GM23338 (cell line): ENCODE results near the gene KBTBD4. TPM values are rescaled to one million over a fixed set of nuclear protein-coding genes. Genes with fewer than 3 reads are reported as not detected.

Experiments used
- ATAC-seq: fragments of 200-7000 bp; cut with Tn5 transposase; 3 replicates; pipeline ENCODE4 v1.9.1; 2020
- DNase-seq: peaks from one replicate; pipeline ENCODE4 v3.0.0-alpha.2; 2015; ENCODE audit warnings: low spot score
- H2AFZ ChIP-seq: fragments of 200-600 bp; sonication (generic); 2 replicates; pipeline ENCODE4 v1.8.0; 2016; ENCODE audit warnings: antibody characterized with exemption, mild to moderate bottlenecking, moderate library complexity
- H3F3A ChIP-seq: fragments of 200-600 bp; sonication (generic); replicated peaks from 2 replicates; pipeline ENCODE4 v1.8.0; 2017; ENCODE audit warnings: antibody characterized with exemption, mixed run types, low read depth
- H3K27ac ChIP-seq: fragments of 200-600 bp; sonication (generic); 2 replicates; pipeline ENCODE4 v1.6.1; 2016; ENCODE audit warnings: low read depth
- H3K27me3 ChIP-seq: fragments of 200-600 bp; sonication (generic); 2 replicates; pipeline ENCODE4 v1.8.0; 2016; ENCODE audit warnings: mild to moderate bottlenecking, mixed run types, moderate library complexity; ENCODE audit not compliant: insufficient read depth
- H3K36me3 ChIP-seq: fragments of 200-600 bp; sonication (generic); 2 replicates; pipeline ENCODE4 v1.8.0; 2016; ENCODE audit warnings: mild to moderate bottlenecking; ENCODE audit not compliant: insufficient read depth
- H3K4me1 ChIP-seq: fragments of 200-600 bp; sonication (generic); 2 replicates; pipeline ENCODE4 v1.8.0; 2016; ENCODE audit warnings: mild to moderate bottlenecking, moderate library complexity; ENCODE audit not compliant: insufficient read depth
- H3K4me2 ChIP-seq: fragments of 200-600 bp; sonication (generic); 2 replicates; pipeline ENCODE4 v1.7.1; 2017; ENCODE audit warnings: mixed run types
- H3K4me3 ChIP-seq: fragments of 200-600 bp; sonication (generic); 2 replicates; pipeline ENCODE4 v1.6.1; 2016; ENCODE audit warnings: mixed run types
- H3K79me2 ChIP-seq: fragments of 200-600 bp; sonication (generic); replicated peaks from 2 replicates; pipeline ENCODE4 v1.8.0; 2017; ENCODE audit warnings: mild to moderate bottlenecking; ENCODE audit not compliant: insufficient read depth
- H3K9me2 ChIP-seq: fragments of 200-600 bp; sonication (generic); 2 replicates; pipeline ENCODE4 v1.8.0; 2017; ENCODE audit not compliant: insufficient read depth
- H4K20me1 ChIP-seq: fragments of 200-600 bp; sonication (generic); replicated peaks from 2 replicates; pipeline ENCODE4 v1.8.0; 2017; ENCODE audit warnings: mild to moderate bottlenecking; ENCODE audit not compliant: insufficient read depth
- H3K27ac Mint-ChIP-seq: 2 replicates; pipeline ENCODE4 v1.8.0; 2020; ENCODE audit warnings: inconsistent platforms, mild to moderate bottlenecking, moderate library complexity, mixed read lengths
- H3K27me3 Mint-ChIP-seq: 3 replicates; pipeline ENCODE4 v1.8.0; 2022; ENCODE audit warnings: low read depth, mild to moderate bottlenecking, moderate library complexity, mixed read lengths, inconsistent platforms; ENCODE audit not compliant: insufficient read depth, poor library complexity
- H3K36me3 Mint-ChIP-seq: 3 replicates; pipeline ENCODE4 v1.8.0; 2021; ENCODE audit warnings: low read depth, mild to moderate bottlenecking, inconsistent platforms, moderate library complexity, mixed read lengths
- H3K4me1 Mint-ChIP-seq: 3 replicates; pipeline ENCODE4 v1.8.0; 2020; ENCODE audit warnings: mild to moderate bottlenecking, inconsistent platforms, mixed read lengths
- H3K4me3 Mint-ChIP-seq: 3 replicates; pipeline ENCODE4 v1.8.0; 2021; ENCODE audit warnings: moderate library complexity, mild to moderate bottlenecking, inconsistent platforms, mixed read lengths
- H3K9me3 Mint-ChIP-seq: 3 replicates; pipeline ENCODE4 v1.8.0; 2020; ENCODE audit warnings: moderate library complexity, mild to moderate bottlenecking, inconsistent platforms, mixed read lengths
- CREB1 ChIP-seq: fragments of 250-450 bp; sonication (Bioruptor Pico); IDR thresholded peaks from 2 replicates; pipeline ENCODE4 v1.5.0; 2020; ENCODE audit warnings: low read depth, mild to moderate bottlenecking, moderate library complexity
- EZH2 ChIP-seq: fragments of 200-600 bp; sonication (generic); IDR thresholded peaks from one replicate; pipeline ENCODE4 v1.8.0; 2017; ENCODE audit warnings: antibody characterized with exemption, mild to moderate bottlenecking, low read depth; ENCODE audit not compliant: unreplicated experiment
- EZH2phosphoT487 ChIP-seq: fragments of 200-600 bp; sonication (generic); IDR thresholded peaks from one replicate; pipeline ENCODE4 v1.8.1; 2018; ENCODE audit warnings: antibody characterized with exemption; ENCODE audit not compliant: unreplicated experiment
- JUNB ChIP-seq: IDR thresholded peaks from one replicate; pipeline ENCODE4 v1.6.1; 2016; ENCODE audit warnings: antibody characterized with exemption; ENCODE audit not compliant: unreplicated experiment
- NANOG ChIP-seq: IDR thresholded peaks from 2 replicates; pipeline ENCODE4 v1.6.1; 2016; ENCODE audit warnings: antibody characterized with exemption, borderline replicate concordance
- STAT1 ChIP-seq: IDR thresholded peaks from one replicate; pipeline ENCODE4 v1.6.1; 2016; ENCODE audit warnings: antibody characterized with exemption; ENCODE audit not compliant: unreplicated experiment
- ZNF114 ChIP-seq: fragments of 250-450 bp; sonication (Bioruptor Pico); IDR thresholded peaks from 2 replicates; pipeline ENCODE4 v1.5.0; 2020; ENCODE audit warnings: mild to moderate bottlenecking, moderate library complexity
- ZNF331 ChIP-seq: fragments of 250-450 bp; sonication (Bioruptor Pico); IDR thresholded peaks from 2 replicates; pipeline ENCODE4 v1.5.0; 2020; ENCODE audit warnings: low read depth, mild to moderate bottlenecking, moderate library complexity
- polyA plus RNA-seq: library from polyadenylated mRNA; unstranded; fragments of >200 nt; fragmentation: Nextera tagmentation; extraction: Ambion mirVana; gene quantifications from 2 replicates; pipeline ENCODE4 v1.2.1, GENCODE V29; 2016
- total RNA-seq: library from RNA; depleted of rRNA; stranded (reverse); fragments of >200 nt; shearing (Covaris generic); gene quantifications from 2 replicates; pipeline ENCODE4 v1.2.3, GENCODE V29; 2014
- TF ChIP-seq, protein P1 (sequence below): fragments of 250-450 bp; sonication (Bioruptor Pico); IDR thresholded peaks from 2 replicates; pipeline ENCODE4 v1.5.0; 2020; ENCODE audit warnings: mild to moderate bottlenecking, moderate library complexity
- TF ChIP-seq, protein P2 (sequence below): IDR thresholded peaks from 2 replicates; pipeline ENCODE4 v1.6.1; 2016; ENCODE audit warnings: antibody characterized with exemption
- TF ChIP-seq, protein P3 (sequence below), 2 experiments: fragments of 200-600 bp in 1 of 2; sonication (generic) in 1 of 2; conservative IDR thresholded peaks; 2 replicates each; pipeline versions ENCODE4 v1.5.1 to v1.6.1; 2016 to 2017; ENCODE audit warnings: antibody characterized with exemption in 2 of 2, low read depth in 2 of 2, mild to moderate bottlenecking in 2 of 2, moderate library complexity in 1 of 2
- TF ChIP-seq, protein P4 (sequence below): IDR thresholded peaks from one replicate; pipeline ENCODE4 v1.6.1; 2018; ENCODE audit warnings: antibody characterized with exemption; ENCODE audit not compliant: unreplicated experiment

KBTBD4 gene
- total and polyA plus RNA-seq, 2 experiments from 2014 or later: 5.8 to 16.6 TPM

DNA sequence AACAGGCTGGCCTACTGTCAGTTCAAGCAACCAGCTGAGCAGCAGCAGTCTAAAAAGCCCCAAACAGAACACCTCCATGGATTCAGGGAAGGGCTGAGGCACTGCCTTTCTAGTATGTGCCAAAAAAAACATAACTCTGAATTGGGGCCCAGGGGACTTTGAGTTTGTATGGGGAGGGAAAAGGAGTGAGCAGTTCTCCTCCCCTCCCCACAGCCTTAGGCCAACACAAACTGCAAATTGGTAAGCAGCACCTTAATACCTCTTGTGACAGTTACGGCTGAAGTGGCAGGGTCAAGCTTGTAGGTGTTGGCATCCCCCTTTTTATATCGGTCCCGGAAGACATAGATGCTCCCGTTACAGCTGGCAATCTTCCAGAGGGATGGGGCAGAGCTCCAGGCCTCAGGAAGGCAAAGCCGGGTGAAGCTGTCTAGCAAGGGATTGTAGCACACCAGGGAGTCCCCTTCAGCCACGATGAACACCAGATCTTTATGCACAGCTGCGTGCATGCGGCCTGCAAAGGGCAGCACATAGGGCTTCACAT lies 6.0 kb downstream of the KBTBD4 start:
- Mint-ChIP-seq H3K36me3 (peaks cover 73% of the 10 kb centered on the region), H3K4me3 (no peak overlapping the region), H3K27me3 (peaks cover 3% of the 10 kb centered on the region), H3K27ac (no peak overlapping the region), H3K9me3 (no peaks in the 10 kb centered on the region), H3K4me1 (peaks cover 9% of the 10 kb centered on the region)
- DNase-seq (no peak), ATAC-seq (no peak)
- H3K4me2 ChIP-seq: no peak overlapping the region
- H2AFZ ChIP-seq: no peak overlapping the region
- H3K79me2 ChIP-seq: peaks cover 32% of the 10 kb centered on the region
- no peaks in the 10 kb centered on the region for H3K27me3 ChIP-seq
- peaks cover 9% of the 10 kb centered on the region; the same call in 1 of the 2 replicates for H3F3A ChIP-seq
- peaks cover 13% of the 10 kb centered on the region for H4K20me1 ChIP-seq
- H3K9me2 ChIP-seq: no peaks in the 10 kb centered on the region
- H3K27ac ChIP-seq: no peak overlapping the region
- H3K4me3 ChIP-seq: no peak overlapping the region
- H3K4me1 ChIP-seq: peaks cover 2% of the 10 kb centered on the region
- no peak for TF ChIP-seq EZH2phosphoT487
- no peak for TF ChIP-seq ZNF114 (CRISPR knock-in tag)
- TF ChIP-seq, protein P1, sequence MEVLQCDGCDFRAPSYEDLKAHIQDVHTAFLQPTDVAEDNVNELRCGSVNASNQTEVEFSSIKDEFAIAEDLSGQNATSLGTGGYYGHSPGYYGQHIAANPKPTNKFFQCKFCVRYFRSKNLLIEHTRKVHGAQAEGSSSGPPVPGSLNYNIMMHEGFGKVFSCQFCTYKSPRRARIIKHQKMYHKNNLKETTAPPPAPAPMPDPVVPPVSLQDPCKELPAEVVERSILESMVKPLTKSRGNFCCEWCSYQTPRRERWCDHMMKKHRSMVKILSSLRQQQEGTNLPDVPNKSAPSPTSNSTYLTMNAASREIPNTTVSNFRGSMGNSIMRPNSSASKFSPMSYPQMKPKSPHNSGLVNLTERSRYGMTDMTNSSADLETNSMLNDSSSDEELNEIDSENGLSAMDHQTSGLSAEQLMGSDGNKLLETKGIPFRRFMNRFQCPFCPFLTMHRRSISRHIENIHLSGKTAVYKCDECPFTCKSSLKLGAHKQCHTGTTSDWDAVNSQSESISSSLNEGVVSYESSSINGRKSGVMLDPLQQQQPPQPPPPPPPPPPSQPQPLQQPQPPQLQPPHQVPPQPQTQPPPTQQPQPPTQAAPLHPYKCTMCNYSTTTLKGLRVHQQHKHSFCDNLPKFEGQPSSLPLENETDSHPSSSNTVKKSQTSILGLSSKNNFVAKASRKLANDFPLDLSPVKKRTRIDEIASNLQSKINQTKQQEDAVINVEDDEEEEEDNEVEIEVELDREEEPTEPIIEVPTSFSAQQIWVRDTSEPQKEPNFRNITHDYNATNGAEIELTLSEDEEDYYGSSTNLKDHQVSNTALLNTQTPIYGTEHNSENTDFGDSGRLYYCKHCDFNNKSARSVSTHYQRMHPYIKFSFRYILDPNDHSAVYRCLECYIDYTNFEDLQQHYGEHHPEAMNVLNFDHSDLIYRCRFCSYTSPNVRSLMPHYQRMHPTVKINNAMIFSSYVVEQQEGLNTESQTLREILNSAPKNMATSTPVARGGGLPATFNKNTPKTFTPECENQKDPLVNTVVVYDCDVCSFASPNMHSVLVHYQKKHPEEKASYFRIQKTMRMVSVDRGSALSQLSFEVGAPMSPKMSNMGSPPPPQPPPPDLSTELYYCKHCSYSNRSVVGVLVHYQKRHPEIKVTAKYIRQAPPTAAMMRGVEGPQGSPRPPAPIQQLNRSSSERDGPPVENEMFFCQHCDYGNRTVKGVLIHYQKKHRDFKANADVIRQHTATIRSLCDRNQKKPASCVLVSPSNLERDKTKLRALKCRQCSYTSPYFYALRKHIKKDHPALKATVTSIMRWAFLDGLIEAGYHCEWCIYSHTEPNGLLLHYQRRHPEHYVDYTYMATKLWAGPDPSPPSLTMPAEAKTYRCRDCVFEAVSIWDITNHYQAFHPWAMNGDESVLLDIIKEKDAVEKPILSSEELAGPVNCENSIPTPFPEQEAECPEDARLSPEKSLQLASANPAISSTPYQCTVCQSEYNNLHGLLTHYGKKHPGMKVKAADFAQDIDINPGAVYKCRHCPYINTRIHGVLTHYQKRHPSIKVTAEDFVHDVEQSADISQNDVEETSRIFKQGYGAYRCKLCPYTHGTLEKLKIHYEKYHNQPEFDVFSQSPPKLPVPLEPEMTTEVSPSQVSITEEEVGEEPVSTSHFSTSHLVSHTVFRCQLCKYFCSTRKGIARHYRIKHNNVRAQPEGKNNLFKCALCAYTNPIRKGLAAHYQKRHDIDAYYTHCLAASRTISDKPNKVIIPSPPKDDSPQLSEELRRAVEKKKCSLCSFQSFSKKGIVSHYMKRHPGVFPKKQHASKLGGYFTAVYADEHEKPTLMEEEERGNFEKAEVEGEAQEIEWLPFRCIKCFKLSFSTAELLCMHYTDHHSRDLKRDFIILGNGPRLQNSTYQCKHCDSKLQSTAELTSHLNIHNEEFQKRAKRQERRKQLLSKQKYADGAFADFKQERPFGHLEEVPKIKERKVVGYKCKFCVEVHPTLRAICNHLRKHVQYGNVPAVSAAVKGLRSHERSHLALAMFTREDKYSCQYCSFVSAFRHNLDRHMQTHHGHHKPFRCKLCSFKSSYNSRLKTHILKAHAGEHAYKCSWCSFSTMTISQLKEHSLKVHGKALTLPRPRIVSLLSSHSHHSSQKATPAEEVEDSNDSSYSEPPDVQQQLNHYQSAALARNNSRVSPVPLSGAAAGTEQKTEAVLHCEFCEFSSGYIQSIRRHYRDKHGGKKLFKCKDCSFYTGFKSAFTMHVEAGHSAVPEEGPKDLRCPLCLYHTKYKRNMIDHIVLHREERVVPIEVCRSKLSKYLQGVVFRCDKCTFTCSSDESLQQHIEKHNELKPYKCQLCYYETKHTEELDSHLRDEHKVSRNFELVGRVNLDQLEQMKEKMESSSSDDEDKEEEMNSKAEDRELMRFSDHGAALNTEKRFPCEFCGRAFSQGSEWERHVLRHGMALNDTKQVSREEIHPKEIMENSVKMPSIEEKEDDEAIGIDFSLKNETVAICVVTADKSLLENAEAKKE (CRISPR knock-in tag): no peak
- no peak for TF ChIP-seq ZNF331 (CRISPR knock-in tag)
- TF ChIP-seq, protein P2, sequence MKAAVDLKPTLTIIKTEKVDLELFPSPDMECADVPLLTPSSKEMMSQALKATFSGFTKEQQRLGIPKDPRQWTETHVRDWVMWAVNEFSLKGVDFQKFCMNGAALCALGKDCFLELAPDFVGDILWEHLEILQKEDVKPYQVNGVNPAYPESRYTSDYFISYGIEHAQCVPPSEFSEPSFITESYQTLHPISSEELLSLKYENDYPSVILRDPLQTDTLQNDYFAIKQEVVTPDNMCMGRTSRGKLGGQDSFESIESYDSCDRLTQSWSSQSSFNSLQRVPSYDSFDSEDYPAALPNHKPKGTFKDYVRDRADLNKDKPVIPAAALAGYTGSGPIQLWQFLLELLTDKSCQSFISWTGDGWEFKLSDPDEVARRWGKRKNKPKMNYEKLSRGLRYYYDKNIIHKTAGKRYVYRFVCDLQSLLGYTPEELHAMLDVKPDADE: no peak
- TF ChIP-seq JUNB: no peak
- TF ChIP-seq EZH2: no peak
- TF ChIP-seq NANOG: no peak
- TF ChIP-seq, protein P3, sequence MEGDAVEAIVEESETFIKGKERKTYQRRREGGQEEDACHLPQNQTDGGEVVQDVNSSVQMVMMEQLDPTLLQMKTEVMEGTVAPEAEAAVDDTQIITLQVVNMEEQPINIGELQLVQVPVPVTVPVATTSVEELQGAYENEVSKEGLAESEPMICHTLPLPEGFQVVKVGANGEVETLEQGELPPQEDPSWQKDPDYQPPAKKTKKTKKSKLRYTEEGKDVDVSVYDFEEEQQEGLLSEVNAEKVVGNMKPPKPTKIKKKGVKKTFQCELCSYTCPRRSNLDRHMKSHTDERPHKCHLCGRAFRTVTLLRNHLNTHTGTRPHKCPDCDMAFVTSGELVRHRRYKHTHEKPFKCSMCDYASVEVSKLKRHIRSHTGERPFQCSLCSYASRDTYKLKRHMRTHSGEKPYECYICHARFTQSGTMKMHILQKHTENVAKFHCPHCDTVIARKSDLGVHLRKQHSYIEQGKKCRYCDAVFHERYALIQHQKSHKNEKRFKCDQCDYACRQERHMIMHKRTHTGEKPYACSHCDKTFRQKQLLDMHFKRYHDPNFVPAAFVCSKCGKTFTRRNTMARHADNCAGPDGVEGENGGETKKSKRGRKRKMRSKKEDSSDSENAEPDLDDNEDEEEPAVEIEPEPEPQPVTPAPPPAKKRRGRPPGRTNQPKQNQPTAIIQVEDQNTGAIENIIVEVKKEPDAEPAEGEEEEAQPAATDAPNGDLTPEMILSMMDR (conservative IDR thresholded peaks at IDR 0.05; ENCODE audit: low read depth in 2 of 2): no peak
- TF ChIP-seq, protein P4, sequence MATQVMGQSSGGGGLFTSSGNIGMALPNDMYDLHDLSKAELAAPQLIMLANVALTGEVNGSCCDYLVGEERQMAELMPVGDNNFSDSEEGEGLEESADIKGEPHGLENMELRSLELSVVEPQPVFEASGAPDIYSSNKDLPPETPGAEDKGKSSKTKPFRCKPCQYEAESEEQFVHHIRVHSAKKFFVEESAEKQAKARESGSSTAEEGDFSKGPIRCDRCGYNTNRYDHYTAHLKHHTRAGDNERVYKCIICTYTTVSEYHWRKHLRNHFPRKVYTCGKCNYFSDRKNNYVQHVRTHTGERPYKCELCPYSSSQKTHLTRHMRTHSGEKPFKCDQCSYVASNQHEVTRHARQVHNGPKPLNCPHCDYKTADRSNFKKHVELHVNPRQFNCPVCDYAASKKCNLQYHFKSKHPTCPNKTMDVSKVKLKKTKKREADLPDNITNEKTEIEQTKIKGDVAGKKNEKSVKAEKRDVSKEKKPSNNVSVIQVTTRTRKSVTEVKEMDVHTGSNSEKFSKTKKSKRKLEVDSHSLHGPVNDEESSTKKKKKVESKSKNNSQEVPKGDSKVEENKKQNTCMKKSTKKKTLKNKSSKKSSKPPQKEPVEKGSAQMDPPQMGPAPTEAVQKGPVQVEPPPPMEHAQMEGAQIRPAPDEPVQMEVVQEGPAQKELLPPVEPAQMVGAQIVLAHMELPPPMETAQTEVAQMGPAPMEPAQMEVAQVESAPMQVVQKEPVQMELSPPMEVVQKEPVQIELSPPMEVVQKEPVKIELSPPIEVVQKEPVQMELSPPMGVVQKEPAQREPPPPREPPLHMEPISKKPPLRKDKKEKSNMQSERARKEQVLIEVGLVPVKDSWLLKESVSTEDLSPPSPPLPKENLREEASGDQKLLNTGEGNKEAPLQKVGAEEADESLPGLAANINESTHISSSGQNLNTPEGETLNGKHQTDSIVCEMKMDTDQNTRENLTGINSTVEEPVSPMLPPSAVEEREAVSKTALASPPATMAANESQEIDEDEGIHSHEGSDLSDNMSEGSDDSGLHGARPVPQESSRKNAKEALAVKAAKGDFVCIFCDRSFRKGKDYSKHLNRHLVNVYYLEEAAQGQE: no peak
- no peak for TF ChIP-seq STAT1
- no peak for TF ChIP-seq CREB1 (CRISPR knock-in tag)
- peaks cover 23% of the 10 kb centered on the region for H3K36me3 ChIP-seq
